Measurements from ENCODE around the gene PCDHA12.
"Not testable (repeated sequence)": the region's sequence is repeated elsewhere in the genome, so short reads cannot be mapped to it uniquely, and the experiment has no call there.

PCDHA12 gene

GRCh38 chr5:140875085-140876065, at the start of gene PCDHA12:
TSS of gene PCDHA12 (plus strand) at chr5:140875308. CDS start at chr5:140875473, 165 bp downstream.
- no peak for DNase-seq

GRCh38 chr5:140827704-140828361, 47.3 kb upstream of the PCDHA12 start, which contains the start of gene PCDHA6:
TSS of gene PCDHA6 (plus strand) at chr5:140827960. CDS start at chr5:140828092, 132 bp downstream.
- no peak for DNase-seq

GRCh38 chr5:140828362-140828737, 46.8 kb upstream of the PCDHA12 start:
- no peak for DNase-seq

GRCh38 chr5:140829511-140830501, 45.3 kb upstream of the PCDHA12 start:
- not testable (repeated sequence) for DNase-seq

GRCh38 chr5:140833993-140834392, 41.1 kb upstream of the PCDHA12 start, which contains the start of gene PCDHA7:
TSS of gene PCDHA7 (plus strand) at chr5:140834269. CDS start at chr5:140834384, 115 bp downstream.
- no peak for DNase-seq

- not testable (repeated sequence) for DNase-seq
These were observed 40.6 kb upstream of the PCDHA12 start for GRCh38 chr5:140834439-140835008.

- DNase-seq = no peak
These were observed 39.2 kb upstream of the PCDHA12 start for GRCh38 chr5:140835622-140836510.

GRCh38 chr5:140840978-140841962, 33.8 kb upstream of the PCDHA12 start, which contains the start of gene PCDHA8:
TSS of gene PCDHA8 (plus strand) at chr5:140841187. CDS start at chr5:140841322, 135 bp downstream.
- no peak for DNase-seq

GRCh38 chr5:140842798-140843733, 32.0 kb upstream of the PCDHA12 start:
- no peak for DNase-seq

- DNase-seq = not testable (repeated sequence)
These were observed 26.7 kb upstream of the PCDHA12 start, which contains the start of gene PCDHA9 for GRCh38 chr5:140848139-140849102. TSS of gene PCDHA9 (plus strand) at chr5:140848382. CDS start at chr5:140848496, 114 bp downstream.

GRCh38 chr5:140849831-140850634, 25.1 kb upstream of the PCDHA12 start:
- DNase-seq = not testable (repeated sequence)

- DNase-seq = no peak
These were observed 19.1 kb upstream of the PCDHA12 start, which contains the start of gene PCDHA10 for GRCh38 chr5:140855772-140856674. TSS of gene PCDHA10 (plus strand) at chr5:140855897. CDS start at chr5:140856049, 152 bp downstream.

GRCh38 chr5:140857177-140857986, 17.7 kb upstream of the PCDHA12 start:
- DNase-seq = no peak

- DNase-seq = no peak
These were observed 17.2 kb upstream of the PCDHA12 start for GRCh38 chr5:140857987-140858240.

All from activated CD4-positive, alpha-beta T cell treated with anti-CD3 and anti-CD28 coated beads for 4 hours (primary cell).